ENCODE results near the gene ZNF525.
"Not testable (repeated sequence)": the region's sequence is repeated elsewhere in the genome, so short reads cannot be mapped to it uniquely, and the experiment has no call there.

Gene ZNF525

DNA sequence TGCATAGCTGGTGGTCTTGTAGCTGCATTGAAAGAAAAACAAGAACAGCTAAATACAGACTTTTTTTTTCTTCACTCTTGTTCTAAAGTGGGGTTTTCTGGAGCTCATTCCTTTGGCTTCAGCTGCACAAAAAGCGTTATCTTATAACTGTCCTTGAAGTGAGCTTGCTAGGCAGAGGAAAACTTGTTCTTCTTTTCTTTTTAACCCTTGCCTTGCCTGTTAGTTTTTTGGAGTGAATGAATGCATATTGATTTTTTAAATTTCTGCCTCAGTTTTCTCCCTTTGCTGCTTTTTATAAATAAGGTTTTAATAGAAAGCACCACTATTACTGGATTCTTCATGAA is 31.0 kb downstream of the ZNF525 start:
- Histone ChIP-seq H3K36me3 (ENCODE audit: insufficient read depth, low read length) (peaks cover 6% of the 10 kb centered on the region), H3K4me3 (ENCODE audit: low read depth in 1 of 2, low read length in 2 of 2) (no peak overlapping the region), H3K4me1 (ENCODE audit: insufficient read depth, low read length) (no peaks in the 10 kb centered on the region), H3K27ac (ENCODE audit: low read depth, low read length) (no peak overlapping the region), H3K27me3 (ENCODE audit: control insufficient read depth in 1 of 2, insufficient read depth in 2 of 2, low read length in 2 of 2) (no peaks in the 10 kb centered on the region), H3K9ac (ENCODE audit: low read length) (no peak overlapping the region), H3K9me3 (ENCODE audit: low read length) (no peaks in the 10 kb centered on the region)

DNA sequence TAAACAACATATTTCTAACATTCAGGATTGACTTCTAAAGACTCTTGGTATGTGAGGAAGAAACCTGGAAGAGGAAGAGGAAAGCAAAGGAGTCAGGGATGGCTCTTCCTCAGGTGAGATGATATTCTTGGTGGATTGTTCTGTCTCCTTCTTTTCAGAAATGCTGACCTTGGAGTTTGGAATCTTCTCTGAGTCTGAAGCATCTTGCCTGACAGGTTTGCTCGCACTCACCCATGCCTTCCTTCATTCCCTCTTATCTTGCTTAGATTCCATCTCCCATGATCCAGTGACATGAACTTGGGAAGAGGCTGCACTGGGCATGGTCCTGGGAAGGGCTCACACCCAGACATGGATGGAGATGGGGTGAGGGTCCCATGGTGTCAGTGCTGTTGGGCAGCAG is 32.4 kb downstream of the ZNF525 start:
- H3K9ac ChIP-seq (ENCODE audit: low read length); H3K4me3 ChIP-seq (ENCODE audit: low read depth in 1 of 2, low read length in 2 of 2); H3K27me3 ChIP-seq (ENCODE audit: control insufficient read depth in 1 of 2, insufficient read depth in 2 of 2, low read length in 2 of 2); H3K4me1 ChIP-seq (ENCODE audit: insufficient read depth, low read length); H3K9me3 ChIP-seq (ENCODE audit: low read length); H3K27ac ChIP-seq (ENCODE audit: low read depth, low read length): not testable (repeated sequence)
- peaks cover 12% of the 10 kb centered on the region for H3K36me3 ChIP-seq (ENCODE audit: insufficient read depth, low read length)

DNA sequence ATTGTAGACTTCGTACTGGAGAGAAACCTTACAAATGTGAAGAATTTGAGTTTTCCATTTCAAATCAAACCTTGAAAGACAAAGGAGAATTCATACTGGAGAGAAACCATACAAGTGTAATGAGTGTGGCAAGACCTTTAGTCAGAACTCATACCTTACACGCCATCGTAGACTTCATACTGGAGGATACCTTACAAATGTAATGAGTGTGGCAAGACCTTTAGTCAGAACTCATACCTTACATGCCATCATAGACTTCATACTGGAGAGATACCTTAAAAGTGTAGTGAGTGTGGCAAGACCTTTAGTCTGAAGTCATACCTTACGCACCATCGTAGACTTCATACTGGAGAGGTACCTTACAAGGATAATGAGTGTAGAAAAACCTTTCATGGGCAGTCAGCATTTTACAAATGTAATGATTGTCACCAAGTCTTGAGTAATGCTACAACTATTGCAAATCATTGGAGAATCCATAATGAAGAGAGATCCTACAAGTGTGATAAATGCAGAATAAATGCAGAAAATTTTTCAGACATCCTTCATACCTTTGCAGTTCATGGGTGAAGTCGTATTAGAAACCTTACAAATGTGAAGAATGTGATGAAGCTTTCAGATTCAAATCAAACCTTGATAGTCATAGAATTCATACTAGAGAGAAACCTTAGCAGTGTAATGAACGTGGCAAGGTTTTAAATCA is 44.1 kb downstream of the ZNF525 start:
- Histone ChIP-seq H3K4me3 (ENCODE audit: low read depth in 1 of 2, low read length in 2 of 2) (no peak overlapping the region), H3K4me1 (ENCODE audit: insufficient read depth, low read length) (no peaks in the 10 kb centered on the region), H3K27me3 (ENCODE audit: control insufficient read depth in 1 of 2, insufficient read depth in 2 of 2, low read length in 2 of 2) (no peaks in the 10 kb centered on the region), H3K9ac (ENCODE audit: low read length) (no peak overlapping the region), H3K36me3 (ENCODE audit: insufficient read depth, low read length) (peaks cover 29% of the 10 kb centered on the region), H3K27ac (ENCODE audit: low read depth, low read length) (no peak overlapping the region), H3K9me3 (ENCODE audit: low read length) (peaks cover 28% of the 10 kb centered on the region)

DNA sequence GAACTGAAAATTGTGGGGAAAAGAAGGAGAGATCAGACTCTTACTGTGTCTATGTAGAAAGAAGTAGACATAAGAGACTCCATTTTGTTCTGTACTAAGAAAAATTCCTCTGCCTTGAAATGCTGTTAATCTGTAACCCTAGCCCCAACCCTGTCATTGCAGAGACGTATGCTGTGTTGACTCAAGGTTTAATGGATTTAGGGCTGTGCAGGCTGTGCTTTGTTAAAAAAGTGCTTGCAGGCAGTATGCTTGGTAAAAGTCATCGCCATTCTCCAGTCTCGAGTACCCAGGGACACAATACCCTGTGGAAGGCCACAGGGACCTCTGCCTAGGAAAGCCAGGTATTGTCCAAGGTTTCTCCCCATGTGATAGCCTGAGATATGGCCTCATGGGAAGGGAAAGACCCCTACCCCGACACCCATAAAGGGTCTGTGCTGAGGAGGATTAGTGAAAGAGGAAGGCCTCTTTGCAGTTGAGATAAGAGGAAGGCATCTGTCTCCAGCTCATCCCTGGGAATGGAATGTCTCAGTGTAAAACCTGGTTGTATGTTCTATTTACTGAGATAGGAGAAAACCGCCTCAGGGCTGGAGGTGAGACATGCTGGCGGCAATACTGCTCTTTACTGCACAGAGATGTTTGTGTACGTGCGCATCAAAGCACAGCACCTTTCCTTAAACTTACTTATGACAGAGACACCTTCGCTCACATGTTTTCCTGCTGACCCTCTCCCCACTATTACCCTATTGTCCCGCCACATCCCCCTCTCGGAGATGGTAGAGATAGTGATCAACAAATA is 55.2 kb downstream of the ZNF525 start:
- H3K4me1 ChIP-seq (ENCODE audit: insufficient read depth, low read length); H3K9me3 ChIP-seq (ENCODE audit: low read length); H3K36me3 ChIP-seq (ENCODE audit: insufficient read depth, low read length); H3K9ac ChIP-seq (ENCODE audit: low read length); H3K4me3 ChIP-seq (ENCODE audit: low read depth in 1 of 2, low read length in 2 of 2); H3K27me3 ChIP-seq (ENCODE audit: control insufficient read depth in 1 of 2, insufficient read depth in 2 of 2, low read length in 2 of 2); H3K27ac ChIP-seq (ENCODE audit: low read depth, low read length): not testable (repeated sequence)

DNA sequence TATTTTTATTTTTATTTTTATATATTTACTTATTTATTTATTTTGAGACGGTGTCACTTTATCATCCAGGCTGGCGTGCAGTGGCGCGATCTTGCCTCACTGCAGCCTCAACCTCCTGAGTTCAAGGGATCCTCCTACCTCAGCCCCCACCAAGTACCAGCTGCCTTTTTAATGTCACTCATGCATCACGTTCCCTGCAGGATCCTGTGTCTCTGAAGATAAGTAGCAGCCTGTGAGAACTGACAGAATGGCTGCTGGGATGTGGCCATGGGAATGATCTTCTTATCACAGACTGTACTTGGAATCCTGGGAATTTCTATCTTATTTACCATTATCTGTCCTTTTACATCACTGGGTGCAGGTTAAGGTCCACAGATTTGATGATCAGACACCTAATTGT is 57.0 kb downstream of the ZNF525 start:
- Histone ChIP-seq H3K27me3 (ENCODE audit: control insufficient read depth in 1 of 2, insufficient read depth in 2 of 2, low read length in 2 of 2) (no peaks in the 10 kb centered on the region), H3K4me1 (ENCODE audit: insufficient read depth, low read length) (no peaks in the 10 kb centered on the region), H3K9me3 (ENCODE audit: low read length) (no peaks in the 10 kb centered on the region), H3K4me3 (ENCODE audit: low read depth in 1 of 2, low read length in 2 of 2) (no peak overlapping the region), H3K27ac (ENCODE audit: low read depth, low read length) (no peak overlapping the region), H3K9ac (ENCODE audit: low read length) (no peak overlapping the region), H3K36me3 (ENCODE audit: insufficient read depth, low read length) (no peaks in the 10 kb centered on the region)

DNA sequence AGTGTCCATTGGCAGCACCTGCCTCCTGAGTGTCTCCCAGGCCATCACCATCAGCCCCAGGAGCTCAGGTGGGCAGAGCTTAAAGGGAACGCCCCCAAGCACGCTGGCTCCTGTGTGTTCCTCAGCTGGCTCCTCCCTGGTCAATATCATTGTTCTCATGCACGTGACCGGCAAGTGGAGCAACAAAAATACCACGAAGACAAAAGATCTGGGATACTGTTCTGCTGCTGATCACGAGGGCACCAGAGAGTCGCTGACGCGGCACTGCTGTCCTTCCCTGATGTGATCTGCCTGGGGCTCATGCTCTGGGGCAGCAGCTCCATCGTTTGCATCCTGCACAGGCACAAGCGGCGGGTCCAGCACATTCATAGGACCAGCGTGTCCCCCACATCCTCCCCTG is 57.6 kb downstream of the ZNF525 start:
- H3K36me3 ChIP-seq (ENCODE audit: insufficient read depth, low read length); H3K4me1 ChIP-seq (ENCODE audit: insufficient read depth, low read length); H3K4me3 ChIP-seq (ENCODE audit: low read depth in 1 of 2, low read length in 2 of 2); H3K27ac ChIP-seq (ENCODE audit: low read depth, low read length); H3K27me3 ChIP-seq (ENCODE audit: control insufficient read depth in 1 of 2, insufficient read depth in 2 of 2, low read length in 2 of 2); H3K9ac ChIP-seq (ENCODE audit: low read length); H3K9me3 ChIP-seq (ENCODE audit: low read length): not testable (repeated sequence)

DNA sequence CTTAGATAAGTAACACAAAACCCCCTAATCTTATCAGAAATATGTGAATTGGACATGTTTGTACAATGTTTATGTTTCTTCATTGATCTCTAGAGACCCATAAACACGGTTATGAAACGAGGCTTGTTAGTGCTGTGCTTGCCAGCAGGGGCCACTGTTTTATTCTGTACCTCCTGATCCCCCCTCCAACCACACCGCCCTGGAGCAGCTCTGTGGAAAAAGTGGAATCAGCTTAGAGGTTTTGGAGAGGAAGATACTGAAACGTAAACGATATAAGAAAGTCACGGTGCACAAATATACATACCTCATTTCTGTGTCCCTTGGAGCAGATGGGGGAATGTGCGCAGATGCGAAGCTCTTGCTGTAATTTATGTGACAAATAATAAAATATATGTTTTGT is 58.2 kb downstream of the ZNF525 start:
- H3K9me3 ChIP-seq (ENCODE audit: low read length); H3K36me3 ChIP-seq (ENCODE audit: insufficient read depth, low read length); H3K4me3 ChIP-seq (ENCODE audit: low read depth in 1 of 2, low read length in 2 of 2); H3K27me3 ChIP-seq (ENCODE audit: control insufficient read depth in 1 of 2, insufficient read depth in 2 of 2, low read length in 2 of 2); H3K27ac ChIP-seq (ENCODE audit: low read depth, low read length); H3K9ac ChIP-seq (ENCODE audit: low read length); H3K4me1 ChIP-seq (ENCODE audit: insufficient read depth, low read length): not testable (repeated sequence)

DNA sequence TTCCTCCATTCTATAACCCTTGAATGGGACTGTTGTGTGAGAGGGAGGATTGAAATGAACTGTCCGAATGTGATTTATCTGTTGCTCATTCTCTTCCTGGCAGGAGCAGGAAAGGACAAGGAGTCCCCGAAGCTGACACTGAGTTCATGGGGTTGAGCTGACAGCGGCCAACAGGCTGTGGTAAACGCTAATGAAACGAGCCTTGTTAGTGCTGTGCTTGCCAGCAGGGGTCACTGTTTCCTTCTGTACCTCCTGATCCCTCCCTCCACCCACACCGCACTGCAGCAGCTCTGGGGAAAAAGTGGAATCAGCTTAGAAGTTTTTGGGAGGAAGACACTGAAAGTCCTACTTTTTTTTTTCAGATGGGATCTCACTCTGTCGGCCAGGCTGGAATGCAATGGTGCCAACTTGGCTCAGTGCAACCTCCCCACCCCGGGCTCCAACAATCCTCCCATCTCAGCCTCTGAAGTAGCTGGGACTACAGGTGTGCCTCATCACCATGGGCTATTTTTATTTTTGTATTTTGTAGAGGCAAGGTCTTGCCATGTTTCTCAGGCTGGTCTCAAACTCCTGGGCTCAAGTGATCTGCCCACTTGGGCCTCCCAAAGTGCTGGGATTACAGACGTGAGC is 59.6 kb downstream of the ZNF525 start:
- H3K36me3 ChIP-seq (ENCODE audit: insufficient read depth, low read length), result no peaks in the 10 kb centered on the region
- no peak overlapping the region for H3K27ac ChIP-seq (ENCODE audit: low read depth, low read length)
- H3K9ac ChIP-seq (ENCODE audit: low read length), result no peak overlapping the region
- H3K4me3 ChIP-seq (ENCODE audit: low read depth in 1 of 2, low read length in 2 of 2), result no peak overlapping the region
- H3K27me3 ChIP-seq (ENCODE audit: control insufficient read depth in 1 of 2, insufficient read depth in 2 of 2, low read length in 2 of 2), result no peaks in the 10 kb centered on the region
- H3K4me1 ChIP-seq (ENCODE audit: insufficient read depth, low read length), result no peaks in the 10 kb centered on the region
- no peaks in the 10 kb centered on the region for H3K9me3 ChIP-seq (ENCODE audit: low read length)

DNA sequence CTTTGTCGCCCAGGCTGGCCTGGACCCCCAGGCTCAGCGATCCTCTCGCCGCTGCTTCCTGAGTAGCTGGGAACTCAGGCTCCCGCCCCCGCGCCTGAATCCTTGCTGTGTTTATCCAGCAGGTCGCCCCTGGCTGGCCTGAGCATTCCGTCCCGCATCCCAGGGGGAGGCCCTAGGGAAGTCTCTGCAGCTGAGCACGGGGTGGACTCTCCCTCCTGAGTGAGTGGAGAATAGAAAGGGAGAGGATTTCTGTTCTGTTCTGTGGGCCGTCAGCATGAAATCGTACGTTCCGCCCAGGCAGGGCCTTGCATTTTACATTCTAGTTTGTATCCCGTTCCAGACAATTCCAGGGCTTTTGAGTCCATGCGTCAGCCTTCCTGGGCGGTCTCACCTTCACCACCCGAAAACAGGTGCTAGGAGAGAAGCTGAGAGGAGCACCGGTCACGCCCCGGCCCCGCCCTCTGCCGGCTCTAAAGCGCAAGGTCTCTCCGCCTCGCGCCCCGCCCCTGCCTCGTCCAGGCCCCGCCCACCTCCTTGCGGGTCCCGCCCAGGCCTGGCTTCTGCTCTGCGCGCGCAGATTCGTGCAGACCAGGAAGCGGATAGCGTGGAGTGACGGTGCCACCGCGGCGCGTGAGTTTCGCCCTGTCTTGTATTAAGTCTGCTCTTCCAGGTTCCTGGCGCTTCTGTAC is 66.0 kb downstream of the ZNF525 start, which contains the start of gene ZNF761:
TSS of gene ZNF761 (plus strand) at position 586 of the 689 bp plus-strand sequence. CDS start 15,285 bp downstream, outside the sequence.
- Histone ChIP-seq H3K9ac (ENCODE audit: low read length) (peak within 1 kb of the TSS; percentile 53), H3K4me3 (ENCODE audit: low read depth in 1 of 2, low read length in 2 of 2) (peak within 1 kb of the TSS; percentile 79 to 83), H3K36me3 (ENCODE audit: insufficient read depth, low read length) (no peaks in the 10 kb centered on the region), H3K27me3 (ENCODE audit: control insufficient read depth in 1 of 2, insufficient read depth in 2 of 2, low read length in 2 of 2) (no peaks in the 10 kb centered on the region), H3K4me1 (ENCODE audit: insufficient read depth, low read length) (peaks cover 15% of the 10 kb centered on the region), H3K27ac (ENCODE audit: low read depth, low read length) (peak within 1 kb of the TSS; percentile 66), H3K9me3 (ENCODE audit: low read length) (no peaks in the 10 kb centered on the region)

DNA sequence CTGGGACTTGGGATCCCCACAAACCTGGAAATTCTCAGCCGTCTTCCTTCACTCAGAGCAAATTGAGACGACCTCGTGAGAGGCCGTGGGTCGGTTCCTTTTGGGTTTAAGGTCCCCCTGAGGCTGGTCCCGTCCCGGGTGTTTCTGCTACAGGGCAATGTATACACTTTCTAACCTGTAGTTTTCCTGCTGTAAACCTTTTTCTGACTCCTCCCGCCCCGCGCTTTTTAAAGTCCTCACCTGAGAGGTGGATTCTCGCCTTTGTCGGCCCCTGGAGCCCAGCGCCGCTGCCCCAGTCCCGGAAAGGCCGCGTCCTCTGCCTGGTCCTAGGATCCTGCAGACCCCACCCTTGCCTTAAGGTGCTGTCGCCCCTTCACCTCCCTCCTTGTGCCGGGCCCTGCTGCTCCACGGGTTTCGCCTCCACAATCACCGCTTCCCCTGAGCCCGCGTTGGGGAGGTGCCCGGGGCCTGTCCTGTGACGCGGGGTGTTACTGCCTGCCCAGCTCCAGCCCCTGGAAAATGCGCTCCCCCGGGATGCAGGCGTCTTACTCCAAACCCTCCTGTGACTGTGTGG is 66.7 kb downstream of the ZNF525 start:
- peaks cover 15% of the 10 kb centered on the region for H3K4me1 ChIP-seq (ENCODE audit: insufficient read depth, low read length)
- no peaks in the 10 kb centered on the region for H3K27me3 ChIP-seq (ENCODE audit: control insufficient read depth in 1 of 2, insufficient read depth in 2 of 2, low read length in 2 of 2)
- H3K36me3 ChIP-seq (ENCODE audit: insufficient read depth, low read length), result no peaks in the 10 kb centered on the region
- peak overlapping the region; percentile 79 to 83 for H3K4me3 ChIP-seq (ENCODE audit: low read depth in 1 of 2, low read length in 2 of 2)
- peak overlapping the region; percentile 66 for H3K27ac ChIP-seq (ENCODE audit: low read depth, low read length)
- no peaks in the 10 kb centered on the region for H3K9me3 ChIP-seq (ENCODE audit: low read length)
- peak overlapping the region; percentile 53 for H3K9ac ChIP-seq (ENCODE audit: low read length)

All from muscle layer of colon (tissue), 2 donors.